IMR-90 (cell line): ENCODE data around the gene TGM1. TPM values are rescaled to one million over a fixed set of nuclear protein-coding genes. Genes with fewer than 3 reads are reported as not detected.

Experiments used
- ATAC-seq: fragments of 200-7000 bp; cut with Tn5 transposase; 2 replicates; pipeline ENCODE4 v1.9.1; 2020; ENCODE audit warnings: low read depth, mild to moderate bottlenecking, moderate library complexity
- BruUV-seq: library from RNA; stranded (reverse); fragments of 400-500 nt; replicated peaks from 2 replicates; lab custom pipeline; 2021; lab: Mats Ljungman, UMichigan
- CTCF ChIA-PET: fragments of 300-600 bp; formaldehyde crosslinking; extraction: SDS; loops from one replicate; lab custom pipeline; 2021; ENCODE audit warnings: antibody characterized with exemption; lab: Yijun Ruan, JAX
- POLR2A ChIA-PET: fragments of 300-600 bp; sonication (Branson Sonifier 250); formaldehyde crosslinking; loops from one replicate; lab custom pipeline; 2022; ENCODE audit warnings: antibody characterized with exemption; ENCODE audit not compliant: unreplicated experiment; lab: Charles Lee
- DNase-seq: peaks from one replicate; pipeline ENCODE4 v3.0.0; 2013
- H2AFZ ChIP-seq: replicated peaks from 2 replicates; pipeline ENCODE3; 2013; ENCODE audit warnings: low read length, mild to moderate bottlenecking; ENCODE audit not compliant: poor library complexity
- H2AK5ac ChIP-seq: 2 replicates; pipeline ENCODE4 v1.6.1; 2013; ENCODE audit warnings: low read depth, low read length, inconsistent platforms
- H2AK9ac ChIP-seq: replicated peaks from 2 replicates; pipeline ENCODE3; 2013; ENCODE audit warnings: mild to moderate bottlenecking, low read depth, low read length, moderate library complexity; ENCODE audit not compliant: poor library complexity
- H2BK120ac ChIP-seq: 2 replicates; pipeline ENCODE4 v1.6.1; 2013; ENCODE audit warnings: low read depth, low read length, inconsistent platforms
- H2BK15ac ChIP-seq: 3 replicates; pipeline ENCODE4 v1.6.1; 2013; ENCODE audit warnings: low read depth, low read length, inconsistent platforms
- H2BK20ac ChIP-seq: 2 replicates; pipeline ENCODE4 v1.6.1; 2013; ENCODE audit warnings: low read depth, mild to moderate bottlenecking, inconsistent platforms, low read length, moderate library complexity
- H2BK5ac ChIP-seq: 2 replicates; pipeline ENCODE4 v1.6.1; 2013; ENCODE audit warnings: mild to moderate bottlenecking, low read depth, low read length, inconsistent platforms; ENCODE audit not compliant: poor library complexity, severe bottlenecking
- H3K14ac ChIP-seq: replicated peaks from 2 replicates; pipeline ENCODE4 v1.6.1; 2013; ENCODE audit warnings: low read depth, low read length, inconsistent platforms
- H3K18ac ChIP-seq: 2 replicates; pipeline ENCODE4 v1.6.1; 2013; ENCODE audit warnings: low read depth, low read length, control low read depth
- H3K23ac ChIP-seq: 2 replicates; pipeline ENCODE4 v1.6.1; 2013; ENCODE audit warnings: low read depth, low read length, inconsistent platforms
- H3K27ac ChIP-seq: 2 replicates; pipeline ENCODE4 v1.5.1; 2013; ENCODE audit warnings: mild to moderate bottlenecking, control low read depth, low read length; ENCODE audit not compliant: insufficient read depth
- H3K27me3 ChIP-seq: 2 replicates; pipeline ENCODE4 v1.6.1; 2013; ENCODE audit warnings: low read length; ENCODE audit not compliant: control insufficient read depth, insufficient read depth
- H3K36me3 ChIP-seq: 2 replicates; pipeline ENCODE4 v1.6.1; 2013; ENCODE audit warnings: low read length, mixed read lengths; ENCODE audit not compliant: control insufficient read depth, insufficient read depth
- H3K4ac ChIP-seq: 2 replicates; pipeline ENCODE4 v1.6.1; 2013; ENCODE audit warnings: low read depth, low read length, inconsistent platforms
- H3K4me1 ChIP-seq: 2 replicates; pipeline ENCODE4 v1.6.1; 2013; ENCODE audit warnings: low read length, mixed read lengths; ENCODE audit not compliant: control insufficient read depth, insufficient read depth
- H3K4me2 ChIP-seq: 2 replicates; pipeline ENCODE4 v1.6.1; 2013; ENCODE audit warnings: low read depth, mild to moderate bottlenecking, control low read depth, low read length, moderate library complexity
- H3K4me3 ChIP-seq: 2 replicates; pipeline ENCODE4 v1.5.1; 2013; ENCODE audit warnings: low read depth, mild to moderate bottlenecking, control low read depth, low read length, moderate library complexity; ENCODE audit not compliant: insufficient read depth
- H3K56ac ChIP-seq: 2 replicates; pipeline ENCODE4 v1.6.1; 2013; ENCODE audit warnings: low read length, inconsistent platforms; ENCODE audit not compliant: insufficient read depth; ENCODE audit errors: extremely low read depth
- H3K79me1 ChIP-seq, 2 experiments: 2 replicates each; pipeline ENCODE4 v1.6.1; 2013; ENCODE audit warnings: low read length in 2 of 2, inconsistent platforms in 1 of 2, low read depth in 1 of 2
- H3K9ac ChIP-seq: 2 replicates; pipeline ENCODE4 v1.6.1; 2013; ENCODE audit warnings: low read depth, low read length, control low read depth
- H3K9me1 ChIP-seq: 2 replicates; pipeline ENCODE4 v1.6.1; 2013; ENCODE audit warnings: low read length, inconsistent platforms; ENCODE audit not compliant: insufficient read depth
- H3K9me3 ChIP-seq: 2 replicates; pipeline ENCODE4 v1.6.1; 2013; ENCODE audit warnings: low read length; ENCODE audit not compliant: control insufficient read depth, insufficient read depth
- H4K20me1 ChIP-seq: 2 replicates; pipeline ENCODE4 v1.6.1; 2013; ENCODE audit warnings: low read length, inconsistent platforms; ENCODE audit not compliant: insufficient read depth
- H4K5ac ChIP-seq: 2 replicates; pipeline ENCODE4 v1.6.1; 2013; ENCODE audit warnings: mild to moderate bottlenecking, low read depth, low read length, control low read depth
- H4K8ac ChIP-seq, 2 experiments: 2 replicates each; pipeline ENCODE4 v1.6.1; 2013; ENCODE audit warnings: low read depth in 2 of 2, low read length in 2 of 2, control low read depth in 1 of 2, inconsistent platforms in 1 of 2
- H4K91ac ChIP-seq: 2 replicates; pipeline ENCODE4 v1.6.1; 2013; ENCODE audit warnings: low read depth, low read length, inconsistent platforms; ENCODE audit not compliant: insufficient read depth
- BHLHE40 ChIP-seq: fragments of 150-350 bp; IDR thresholded peaks from 2 replicates; pipeline ENCODE4 v1.6.1; 2016; ENCODE audit warnings: mild to moderate bottlenecking, low read depth, low read length
- CEBPB ChIP-seq: IDR thresholded peaks from 2 replicates; pipeline ENCODE4 v1.6.1; 2012; ENCODE audit warnings: low read depth, low read length, improper control_type of control experiment
- CHD1 ChIP-seq: IDR thresholded peaks from 2 replicates; pipeline ENCODE4 v1.6.1; 2012; ENCODE audit warnings: low read depth, low read length, improper control_type of control experiment
- CTCF ChIP-seq: conservative IDR thresholded peaks from 2 replicates; pipeline ENCODE4 v1.5.1; 2012; ENCODE audit warnings: mild to moderate bottlenecking, low read depth, low read length, improper control_type of control experiment
- ELK1 ChIP-seq: fragments of 150-350 bp; IDR thresholded peaks from 2 replicates; pipeline ENCODE4 v1.6.1; 2016; ENCODE audit warnings: low read depth, mild to moderate bottlenecking, low read length, moderate library complexity, borderline replicate concordance
- FOS ChIP-seq: fragments of 150-350 bp; IDR thresholded peaks from 2 replicates; pipeline ENCODE4 v1.6.1; 2016; ENCODE audit warnings: low read depth, low read length
- MAFK ChIP-seq: IDR thresholded peaks from 2 replicates; pipeline ENCODE4 v1.6.1; 2012; ENCODE audit warnings: low read depth, low read length, improper control_type of control experiment
- MAZ ChIP-seq: IDR thresholded peaks from 2 replicates; pipeline ENCODE4 v1.6.1; 2012; ENCODE audit warnings: low read depth, mild to moderate bottlenecking, low read length, improper control_type of control experiment, moderate library complexity, borderline replicate concordance
- MXI1 ChIP-seq: IDR thresholded peaks from 2 replicates; pipeline ENCODE4 v1.6.1; 2012; ENCODE audit warnings: low read depth, mild to moderate bottlenecking, low read length, moderate library complexity, borderline replicate concordance
- NFE2L2 ChIP-seq: fragments of 150-350 bp; IDR thresholded peaks from 2 replicates; pipeline ENCODE4 v1.6.1; 2016; ENCODE audit warnings: low read depth, mild to moderate bottlenecking, low read length
- POLR2A ChIP-seq: IDR thresholded peaks from 2 replicates; pipeline ENCODE4 v1.6.1; 2012; ENCODE audit warnings: mild to moderate bottlenecking, low read depth, low read length
- RAD21 ChIP-seq: IDR thresholded peaks from 2 replicates; pipeline ENCODE4 v1.6.1; 2012; ENCODE audit warnings: low read length, improper control_type of control experiment
- RCOR1 ChIP-seq: IDR thresholded peaks from 2 replicates; pipeline ENCODE4 v1.6.1; 2012; ENCODE audit warnings: mild to moderate bottlenecking, low read length, improper control_type of control experiment; ENCODE audit not compliant: insufficient replicate concordance
- RFX5 ChIP-seq: IDR thresholded peaks from 2 replicates; pipeline ENCODE4 v1.8.0; 2012; ENCODE audit warnings: low read depth, mild to moderate bottlenecking, low read length, moderate library complexity
- SMC3 ChIP-seq: fragments of 150-350 bp; IDR thresholded peaks from 2 replicates; pipeline ENCODE4 v1.6.1; 2016; ENCODE audit warnings: low read depth, mild to moderate bottlenecking, antibody characterized with exemption, low read length, moderate library complexity
- USF2 ChIP-seq: fragments of 150-350 bp; IDR thresholded peaks from 2 replicates; pipeline ENCODE4 v1.6.1; 2017; ENCODE audit warnings: mild to moderate bottlenecking, antibody characterized with exemption, low read length, low read depth
- WGBS, 2 experiments: methylation state at CpG; one replicate each; pipeline versions ENCODE4 v1.1.5 to v1.1.7; 2013; ENCODE audit warnings: missing lambda C conversion rate in 2 of 2; ENCODE audit not compliant: insufficient read length in 1 of 2; ENCODE audit errors: extremely low coverage in 2 of 2; 5-methylcytosine and 5-hydroxymethylcytosine counted together
- dilution Hi-C: fragments of 300-500 bp; cut with HindIII; formaldehyde crosslinking; loops from one replicate; pipeline ENCODE4 v1.14.3; 2018; ENCODE audit warnings: low sequenced_read_pairs; ENCODE audit not compliant: unreplicated experiment
- in situ Hi-C: fragments of 300-500 bp; cut with MboI; formaldehyde crosslinking; loops from 3 replicates; pipeline ENCODE4 v1.14.3; 2019; ENCODE audit warnings: low sequenced_read_pairs, inconsistent platforms, mixed read lengths
- intact Hi-C: fragments of 100-400 bp; cut with micrococcal nuclease; formaldehyde crosslinking; loops from 2 replicates; pipeline ENCODE4 v1.10.0; 2022
- polyA plus RNA-seq, 3 experiments: library from polyadenylated mRNA; depleted of rRNA; stranded (reverse); fragments of >200 nt; gene quantifications; 2 replicates each; pipeline ENCODE4 v1.2.3, GENCODE V29; 2012; ENCODE audit warnings: low replicate concordance in 1 of 3
- total RNA-seq: library from RNA; depleted of rRNA; stranded (reverse); fragments of >200 nt; gene quantifications from 2 replicates; pipeline ENCODE4 v1.2.3, GENCODE V29; 2012

TGM1 gene
- total and polyA plus RNA-seq, 2 of the 4 experiments (the other 2 are of a cell fraction): 0.72 to 3.3 TPM

- dilution Hi-C loops: no loop called here
- H3K9me1 ChIP-seq: no peaks in the 10 kb centered on the region
- H2AK5ac ChIP-seq: no peak overlapping the region
- no peaks in the 10 kb centered on the region for H3K9me3 ChIP-seq
- no peak overlapping the region for H3K56ac ChIP-seq
- peaks cover 47% of the 10 kb centered on the region for H3K36me3 ChIP-seq
- 0 out of 2 replicates have a peak, but pooled peaks cover 8% of the 10 kb centered on the region for H4K20me1 ChIP-seq
- intact Hi-C loops: no loop called here
- H2BK20ac ChIP-seq: no peak overlapping the region
- no peak overlapping the region for H3K27ac ChIP-seq
- ATAC-seq: no peak
- no peak overlapping the region for H3K9ac ChIP-seq
- TF ChIP-seq NFE2L2: no peak
- TF ChIP-seq USF2: no peak
- no peak for TF ChIP-seq BHLHE40
- TF ChIP-seq CEBPB: no peak
- TF ChIP-seq RFX5: no peak
- TF ChIP-seq RAD21: no peak
- no peak for TF ChIP-seq FOS
- TF ChIP-seq RCOR1: no peak
- no peak for TF ChIP-seq MAZ
- TF ChIP-seq MAFK: no peak
- TF ChIP-seq CHD1: no peak
- no peak for TF ChIP-seq MXI1
- TF ChIP-seq POLR2A: no peak
- no peak for TF ChIP-seq ELK1
- TF ChIP-seq CTCF: no peak
- TF ChIP-seq SMC3: no peak
- H2BK15ac ChIP-seq: no peak overlapping the region
- ChIA-PET POLR2A (no interaction called here), CTCF (interaction anchor here (1.0 kb wide), 1 partner anchor 61 kb away, joined by 4 read pairs; no protein-coding TSS in a partner anchor)
- peaks cover 21 to 39% of the 10 kb centered on the region in 2 experiments for H3K79me1 ChIP-seq
- H3K4me3 ChIP-seq: no peak overlapping the region
- DNase-seq: no peak
- in situ Hi-C loops: no loop called here
- H4K8ac ChIP-seq: no peak overlapping the region
- peaks cover 3% of the 10 kb centered on the region for H3K4me1 ChIP-seq
- BruUV-seq: no TSS peak
- no peak overlapping the region for H3K23ac ChIP-seq
- no peak overlapping the region for H4K91ac ChIP-seq
- no peak overlapping the region for H2AK9ac ChIP-seq
- no peak overlapping the region for H2BK5ac ChIP-seq
- no peak overlapping the region for H3K4me2 ChIP-seq
- no peak overlapping the region for H3K18ac ChIP-seq
- H2BK120ac ChIP-seq: no peak overlapping the region
- no peak overlapping the region for H3K14ac ChIP-seq
- H3K27me3 ChIP-seq: no peaks in the 10 kb centered on the region
- no peak overlapping the region for H3K4ac ChIP-seq
- WGBS, 2 experiments: 100% methylated on average over 2 of the region's 11 CpGs; no CpG with 5 or more reads in 1 of the 2 experiments
- H4K5ac ChIP-seq: no peak overlapping the region
- H2AFZ ChIP-seq: no peak overlapping the region
These were observed 41.0 kb upstream of the TGM1 start for GRCh38 chr14:24304019-24304387.
